Mesenchymal stem cell (in vitro differentiated cells and primary cell): ENCODE results near the gene OR1F1.

Source experiments
- DNase-seq: peaks from one replicate; pipeline ENCODE4 v3.0.0-alpha.2; 2013
- H2AFZ ChIP-seq: one replicate; pipeline ENCODE4 v1.6.1; 2013; ENCODE audit warnings: low read depth, mild to moderate bottlenecking, control low read depth, inconsistent platforms, low read length, moderate library complexity
- H2AK5ac ChIP-seq: 2 replicates; pipeline ENCODE4 v1.6.1; 2013; ENCODE audit warnings: low read length, moderate library complexity, mild to moderate bottlenecking, inconsistent platforms; ENCODE audit not compliant: severe bottlenecking
- H2BK120ac ChIP-seq: one replicate; pipeline ENCODE4 v1.6.1; 2013; ENCODE audit warnings: low read depth, mild to moderate bottlenecking, inconsistent platforms, low read length, moderate library complexity
- H2BK12ac ChIP-seq, 2 experiments: one replicate each; pipeline ENCODE4 v1.6.1; 2013; ENCODE audit warnings: inconsistent platforms in 2 of 2, low read length in 2 of 2, mild to moderate bottlenecking in 2 of 2, moderate library complexity in 2 of 2, control low read depth in 1 of 2
- H2BK15ac ChIP-seq: one replicate; pipeline ENCODE4 v1.6.1; 2013; ENCODE audit warnings: mild to moderate bottlenecking, low read depth, inconsistent platforms; ENCODE audit not compliant: poor library complexity, severe bottlenecking
- H2BK5ac ChIP-seq: 2 replicates; pipeline ENCODE4 v1.6.1; 2013; ENCODE audit warnings: low read depth, mild to moderate bottlenecking, low read length, control low read depth, inconsistent platforms; ENCODE audit not compliant: poor library complexity, severe bottlenecking
- H3K14ac ChIP-seq, 2 experiments: one replicate each; pipeline ENCODE4 v1.6.1; 2013; ENCODE audit warnings: inconsistent platforms in 2 of 2, low read length in 2 of 2, control low read depth in 1 of 2, mild to moderate bottlenecking in 1 of 2, moderate library complexity in 1 of 2
- H3K18ac ChIP-seq, 2 experiments: one replicate each; pipeline ENCODE4 v1.6.1; 2013; ENCODE audit warnings: inconsistent platforms in 2 of 2, low read length in 2 of 2, control low read depth in 1 of 2, low read depth in 1 of 2, mild to moderate bottlenecking in 1 of 2
- H3K23ac ChIP-seq, 2 experiments: one replicate each; pipeline ENCODE4 v1.6.1; 2013; ENCODE audit warnings: inconsistent platforms in 2 of 2, low read length in 2 of 2, mild to moderate bottlenecking in 2 of 2, moderate library complexity in 2 of 2, control low read depth in 1 of 2
- H3K27ac ChIP-seq: 2 replicates; pipeline ENCODE4 v1.5.1; 2013; ENCODE audit warnings: mild to moderate bottlenecking, moderate library complexity, low read length, control low read depth, inconsistent platforms; ENCODE audit not compliant: poor library complexity, severe bottlenecking
- H3K27me3 ChIP-seq, 2 experiments: 2 replicates each; pipeline versions ENCODE4 v1.6.1 to v1.7.0; 2013; ENCODE audit warnings: low read length in 2 of 2, mild to moderate bottlenecking in 2 of 2, moderate library complexity in 2 of 2, control low read depth in 1 of 2, inconsistent platforms in 1 of 2; ENCODE audit not compliant: control insufficient read depth in 1 of 2, insufficient read depth in 1 of 2
- H3K36me3 ChIP-seq, 2 experiments: 2 replicates each; pipeline versions ENCODE4 v1.6.1 to v1.7.0; 2013; ENCODE audit warnings: low read length in 2 of 2, control low read depth in 1 of 2, inconsistent platforms in 1 of 2, low read depth in 1 of 2, mild to moderate bottlenecking in 1 of 2; ENCODE audit not compliant: insufficient read depth in 2 of 2, control insufficient read depth in 1 of 2
- H3K4ac ChIP-seq, 2 experiments: one replicate each; pipeline ENCODE4 v1.6.1; 2013; ENCODE audit warnings: inconsistent platforms in 2 of 2, low read length in 2 of 2, mild to moderate bottlenecking in 2 of 2, moderate library complexity in 2 of 2, control low read depth in 1 of 2, low read depth in 1 of 2
- H3K4me1 ChIP-seq: 2 replicates; pipeline ENCODE4 v1.6.1; 2013; ENCODE audit warnings: low read depth, low read length, control low read depth; ENCODE audit not compliant: control insufficient read depth, insufficient read depth
- H3K4me2 ChIP-seq: 2 replicates; pipeline ENCODE4 v1.6.1; 2013; ENCODE audit warnings: low read length, mild to moderate bottlenecking, inconsistent platforms; ENCODE audit not compliant: poor library complexity, severe bottlenecking
- H3K4me3 ChIP-seq, 2 experiments: 2 replicates each; pipeline versions ENCODE4 v1.5.1 to v1.7.0; 2013; ENCODE audit warnings: low read length in 2 of 2, mild to moderate bottlenecking in 2 of 2, control low read depth in 1 of 2, low read depth in 1 of 2; ENCODE audit not compliant: insufficient read depth in 1 of 2
- H3K79me1 ChIP-seq: replicated peaks from 2 replicates; pipeline ENCODE4 v1.6.1; 2013; ENCODE audit warnings: mild to moderate bottlenecking, control low read depth, low read length, inconsistent platforms; ENCODE audit not compliant: poor library complexity, severe bottlenecking
- H3K9ac ChIP-seq: 2 replicates; pipeline ENCODE4 v1.7.0; 2013; ENCODE audit warnings: mild to moderate bottlenecking, low read length, moderate library complexity
- H3K9me3 ChIP-seq: 2 replicates; pipeline ENCODE4 v1.7.0; 2013; ENCODE audit warnings: mild to moderate bottlenecking, low read length; ENCODE audit not compliant: control insufficient read depth
- H4K8ac ChIP-seq: one replicate; pipeline ENCODE4 v1.6.1; 2013; ENCODE audit warnings: inconsistent platforms, mild to moderate bottlenecking, low read length, moderate library complexity
- H4K91ac ChIP-seq: one replicate; pipeline ENCODE4 v1.6.1; 2013; ENCODE audit warnings: mild to moderate bottlenecking, low read length, inconsistent platforms
- WGBS: methylation state at CpG from one replicate; pipeline ENCODE4 v1.1.7; 2013; ENCODE audit warnings: mixed read lengths; 5-methylcytosine and 5-hydroxymethylcytosine counted together

Gene OR1F1

GRCh38 chr16:3214904-3215600, 27.0 kb downstream of the OR1F1 start:
- H4K8ac ChIP-seq, result no peak overlapping the region
- H3K79me1 ChIP-seq, result no peaks in the 10 kb centered on the region
- H3K14ac ChIP-seq, result no peak overlapping the region
- no peaks in the 10 kb centered on the region for H3K36me3 ChIP-seq
- H2AFZ ChIP-seq, result no peak overlapping the region
- H3K9ac ChIP-seq, result no peak overlapping the region
- peaks cover 26% of the 10 kb centered on the region for H3K9me3 ChIP-seq
- WGBS, result 45% methylated on average over 7 of the region's 7 CpGs
- H2BK12ac ChIP-seq, result no peak overlapping the region
- H3K4ac ChIP-seq, result no peak overlapping the region
- H3K4me1 ChIP-seq, result no peaks in the 10 kb centered on the region
- H3K23ac ChIP-seq, result no peak overlapping the region
- H3K4me2 ChIP-seq, result no peak overlapping the region
- H3K18ac ChIP-seq, result no peak overlapping the region
- no peak for DNase-seq
- no peak overlapping the region for H2BK120ac ChIP-seq
- no peak overlapping the region for H2BK15ac ChIP-seq
- no peak overlapping the region for H2BK5ac ChIP-seq
- H2AK5ac ChIP-seq, result no peak overlapping the region
- H3K27ac ChIP-seq, result no peak overlapping the region
- H3K27me3 ChIP-seq, result peaks cover 0 to 4% of the 10 kb centered on the region in 2 experiments
- no peak overlapping the region for H3K4me3 ChIP-seq
- H4K91ac ChIP-seq, result no peak overlapping the region

DNA sequence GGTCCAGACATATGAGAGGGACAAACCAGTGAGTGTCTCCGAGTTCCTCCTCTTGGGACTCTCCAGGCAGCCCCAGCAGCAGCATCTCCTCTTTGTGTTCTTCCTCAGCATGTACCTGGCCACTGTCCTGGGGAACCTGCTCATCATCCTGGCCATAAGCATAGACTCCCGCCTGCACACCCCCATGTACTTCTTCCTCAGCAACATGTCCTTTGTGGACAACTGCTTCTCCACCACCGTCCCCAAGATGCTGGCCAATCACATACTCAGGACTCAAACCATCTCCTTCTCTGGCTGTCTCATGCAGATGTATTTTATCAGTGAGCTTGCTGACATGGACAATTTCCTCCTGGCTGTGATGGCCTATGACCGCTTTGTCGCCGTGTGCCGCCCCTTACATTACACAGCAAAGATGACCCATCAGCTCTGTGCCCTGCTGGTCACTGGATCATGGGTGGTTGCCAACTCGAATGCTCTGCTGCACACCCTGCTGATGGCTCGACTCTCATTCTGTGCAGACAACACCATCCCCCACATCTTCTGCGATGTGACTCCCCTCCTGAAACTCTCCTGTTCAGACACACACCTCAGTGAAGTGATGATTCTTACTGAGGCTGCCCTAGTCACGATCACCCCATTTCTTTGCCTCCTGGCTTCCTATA, 27.7 kb downstream of the OR1F1 start:
- no peak overlapping the region for H2BK12ac ChIP-seq
- H2AK5ac ChIP-seq, result no peak overlapping the region
- H3K14ac ChIP-seq, result no peak overlapping the region
- no peaks in the 10 kb centered on the region for H3K79me1 ChIP-seq
- H2BK15ac ChIP-seq, result no peak overlapping the region
- peaks cover 30% of the 10 kb centered on the region for H3K9me3 ChIP-seq
- 80% methylated on average over 11 of the region's 11 CpGs for WGBS
- no peak overlapping the region for H2BK5ac ChIP-seq
- no peak overlapping the region for H3K4me2 ChIP-seq
- H3K27me3 ChIP-seq, result peaks cover 0 to 4% of the 10 kb centered on the region in 2 experiments
- H3K4me3 ChIP-seq, result no peak overlapping the region
- no peak overlapping the region for H3K4ac ChIP-seq
- no peaks in the 10 kb centered on the region for H3K36me3 ChIP-seq
- H4K8ac ChIP-seq, result no peak overlapping the region
- H3K9ac ChIP-seq, result no peak overlapping the region
- H2AFZ ChIP-seq, result no peak overlapping the region
- no peak overlapping the region for H3K27ac ChIP-seq
- no peak overlapping the region for H2BK120ac ChIP-seq
- H4K91ac ChIP-seq, result no peak overlapping the region
- H3K23ac ChIP-seq, result no peak overlapping the region
- no peak for DNase-seq
- no peak overlapping the region for H3K18ac ChIP-seq
- no peaks in the 10 kb centered on the region for H3K4me1 ChIP-seq

DNA sequence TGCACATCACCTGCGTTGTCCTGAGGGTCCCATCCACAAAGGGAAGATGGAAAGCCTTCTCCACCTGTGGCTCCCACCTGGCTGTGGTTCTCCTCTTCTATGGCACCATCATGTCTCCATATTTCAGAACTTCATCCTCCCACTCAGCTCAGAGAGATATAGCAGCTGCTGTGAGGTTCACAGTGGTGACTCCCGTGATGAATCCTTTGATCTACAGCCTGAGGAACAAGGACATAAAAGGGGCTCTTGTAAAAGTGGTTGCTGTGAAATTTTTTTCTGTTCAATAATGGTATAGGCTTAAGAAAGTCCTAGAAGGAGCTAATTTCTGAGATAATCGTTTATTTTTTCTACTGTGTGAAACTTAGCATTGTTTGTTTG, 28.2 kb downstream of the OR1F1 start:
- no peak overlapping the region for H3K27ac ChIP-seq

GRCh38 chr16:3220839-3221238, 32.8 kb downstream of the OR1F1 start:
- Histone ChIP-seq H3K4me1 (no peaks in the 10 kb centered on the region), H3K4ac (no peak overlapping the region), H4K8ac (no peak overlapping the region), H3K27ac (no peak overlapping the region), H3K14ac (no peak overlapping the region), H2BK5ac (no peak overlapping the region), H2BK120ac (no peak overlapping the region), H3K9me3 (peaks cover 66% of the 10 kb centered on the region), H2AK5ac (no peak overlapping the region), H3K23ac (no peak overlapping the region), H4K91ac (no peak overlapping the region), H2BK12ac (no peak overlapping the region), H3K79me1 (peaks cover 5% of the 10 kb centered on the region), H3K9ac (no peak overlapping the region), H3K27me3 (peaks cover 0 to 4% of the 10 kb centered on the region in 2 experiments), H2BK15ac (no peak overlapping the region), H3K18ac (no peak overlapping the region), H3K4me3 (no peak overlapping the region), H3K4me2 (no peak overlapping the region), H2AFZ (no peak overlapping the region), H3K36me3 (peaks cover 26 to 35% of the 10 kb centered on the region in 2 experiments)
- DNase-seq, result no peak
- 91% methylated on average over 7 of the region's 10 CpGs for WGBS

More for the DNA sequence above, 28.2 kb downstream of the OR1F1 start:
- no peak overlapping the region for H3K4me2 ChIP-seq
- H2BK5ac ChIP-seq, result no peak overlapping the region
- H2BK12ac ChIP-seq, result no peak overlapping the region
- no peaks in the 10 kb centered on the region for H3K79me1 ChIP-seq
- no peak overlapping the region for H3K4me3 ChIP-seq
- H2BK15ac ChIP-seq, result no peak overlapping the region
- no peak overlapping the region for H3K23ac ChIP-seq
- no peak overlapping the region for H3K4ac ChIP-seq
- no peak overlapping the region for H2AFZ ChIP-seq
- peaks cover 34% of the 10 kb centered on the region for H3K9me3 ChIP-seq
- peaks cover 0 to under 1% of the 10 kb centered on the region in 2 experiments for H3K36me3 ChIP-seq
- no peak overlapping the region for H2AK5ac ChIP-seq
- H3K14ac ChIP-seq, result no peak overlapping the region
- H4K91ac ChIP-seq, result no peak overlapping the region
- H3K4me1 ChIP-seq, result no peaks in the 10 kb centered on the region
- no peak overlapping the region for H2BK120ac ChIP-seq
- H3K27me3 ChIP-seq, result peaks cover 0 to 4% of the 10 kb centered on the region in 2 experiments
- H4K8ac ChIP-seq, result no peak overlapping the region
- no peak for DNase-seq
- 62% methylated on average over 3 of the region's 3 CpGs for WGBS
- no peak overlapping the region for H3K18ac ChIP-seq
- no peak overlapping the region for H3K9ac ChIP-seq
